ENCODE results near the gene TSPAN4.

TSPAN4 gene

GRCh38 chr11:863910-864827 is 21.5 kb downstream of the TSPAN4 start:
- no peaks in the 10 kb centered on the region for H3K4me1 ChIP-seq (ENCODE audit: insufficient read depth, low read length)
- TF ChIP-seq EZH2 (IDR thresholded peaks at IDR 0.05; ENCODE audit: borderline replicate concordance, low read depth, low read length, severe bottlenecking) = no peak
- TF ChIP-seq CTCF (IDR thresholded peaks at IDR 0.05; ENCODE audit: borderline replicate concordance, extremely low read depth, low read length, poor library complexity, severe bottlenecking) = no peak
- H3K4me2 ChIP-seq (ENCODE audit: insufficient read depth, low read length) = no peak overlapping the region
- H3K79me2 ChIP-seq (ENCODE audit: insufficient read depth, low read length) = no peaks in the 10 kb centered on the region
- no peaks in the 10 kb centered on the region for H3K9me3 ChIP-seq (ENCODE audit: insufficient read depth, low read length, severe bottlenecking)
- ATAC-seq (ENCODE audit: insufficient read depth, low read depth) (peak; percentile 2; the same call in 1 of the 3 replicates), DNase-seq (no peak)
- H3K27ac ChIP-seq (ENCODE audit: low read length) = no peak overlapping the region
- H3K36me3 ChIP-seq (ENCODE audit: insufficient read depth, low read length) = peaks cover 10% of the 10 kb centered on the region
- no peak overlapping the region for H3K9ac ChIP-seq (ENCODE audit: low read depth, low read length)
- H3K27me3 ChIP-seq (ENCODE audit: insufficient read depth, low read length, poor library complexity) = no peaks in the 10 kb centered on the region
- no peak overlapping the region for H3K4me3 ChIP-seq (ENCODE audit: low read depth in 1 of 2, low read length in 2 of 2)
- H2AFZ ChIP-seq (ENCODE audit: low read depth, low read length) = no peak overlapping the region
- H4K20me1 ChIP-seq (ENCODE audit: insufficient read depth, low read length) = peaks cover 19% of the 10 kb centered on the region; the same call in 1 of the 2 replicates

- Histone ChIP-seq H4K20me1 (ENCODE audit: insufficient read depth, low read length) (peaks cover 19% of the 10 kb centered on the region), H3K9ac (ENCODE audit: low read depth, low read length) (no peak overlapping the region), H3K36me3 (ENCODE audit: insufficient read depth, low read length) (peaks cover 17% of the 10 kb centered on the region), H2AFZ (ENCODE audit: low read depth, low read length) (no peak overlapping the region), H3K4me2 (ENCODE audit: insufficient read depth, low read length) (no peak overlapping the region), H3K4me3 (ENCODE audit: low read depth in 1 of 2, low read length in 2 of 2) (no peak overlapping the region), H3K27me3 (ENCODE audit: insufficient read depth, low read length, poor library complexity) (no peaks in the 10 kb centered on the region), H3K79me2 (ENCODE audit: insufficient read depth, low read length) (no peaks in the 10 kb centered on the region), H3K4me1 (ENCODE audit: insufficient read depth, low read length) (no peaks in the 10 kb centered on the region), H3K27ac (ENCODE audit: low read length) (no peak overlapping the region), H3K9me3 (ENCODE audit: insufficient read depth, low read length, severe bottlenecking) (no peaks in the 10 kb centered on the region)
- ATAC-seq (ENCODE audit: insufficient read depth, low read depth) (no peak), DNase-seq (no peak)
- TF ChIP-seq EZH2 (IDR thresholded peaks at IDR 0.05; ENCODE audit: borderline replicate concordance, low read depth, low read length, severe bottlenecking) = no peak
- TF ChIP-seq CTCF (IDR thresholded peaks at IDR 0.05; ENCODE audit: borderline replicate concordance, extremely low read depth, low read length, poor library complexity, severe bottlenecking) = no peak
These were observed 22.2 kb downstream of the TSPAN4 start for GRCh38 chr11:864898-865297.

DNA sequence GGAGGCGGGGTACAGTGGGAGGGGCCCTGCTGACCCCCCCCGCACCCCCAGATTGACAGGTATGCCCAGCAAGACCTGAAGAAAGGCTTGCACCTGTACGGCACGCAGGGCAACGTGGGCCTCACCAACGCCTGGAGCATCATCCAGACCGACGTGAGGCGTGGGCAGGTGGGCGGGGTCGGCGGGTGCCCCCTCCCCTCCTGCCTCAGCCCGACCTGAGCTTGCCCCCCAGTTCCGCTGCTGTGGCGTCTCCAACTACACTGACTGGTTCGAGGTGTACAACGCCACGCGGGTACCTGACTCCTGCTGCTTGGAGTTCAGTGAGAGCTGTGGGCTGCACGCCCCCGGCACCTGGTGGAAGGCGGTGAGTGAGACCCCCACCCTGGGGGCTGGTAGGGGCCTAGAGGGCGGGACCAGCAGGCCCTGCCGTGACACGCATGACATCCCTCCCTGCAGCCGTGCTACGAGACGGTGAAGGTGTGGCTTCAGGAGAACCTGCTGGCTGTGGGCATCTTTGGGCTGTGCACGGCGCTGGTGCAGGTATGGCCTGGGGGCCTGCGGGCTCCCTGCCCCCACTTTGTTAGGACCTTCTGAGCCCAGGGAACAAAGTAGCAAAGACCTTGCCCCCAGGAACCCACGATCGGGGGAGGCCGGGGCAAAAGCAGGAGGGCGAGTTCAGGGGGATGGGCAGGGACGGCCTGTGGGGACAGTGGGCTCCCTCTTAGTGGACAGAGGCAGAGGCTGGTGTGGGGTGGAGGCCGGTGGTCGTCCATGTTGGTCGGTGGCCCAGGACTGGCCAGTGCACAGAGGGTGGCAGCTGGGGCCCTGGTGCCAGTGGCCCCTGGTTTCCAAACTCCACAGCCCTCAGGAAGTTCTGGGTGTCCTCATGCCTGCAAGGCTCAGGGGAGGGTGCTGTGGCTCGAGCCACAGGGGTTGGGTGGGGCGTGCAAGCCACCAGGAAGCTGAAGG is 23.1 kb downstream of the TSPAN4 start:
- no peak overlapping the region for H3K4me2 ChIP-seq (ENCODE audit: insufficient read depth, low read length)
- DNase-seq (no peak), ATAC-seq (ENCODE audit: insufficient read depth, low read depth) (no peak)
- TF ChIP-seq CTCF (IDR thresholded peaks at IDR 0.05; ENCODE audit: borderline replicate concordance, extremely low read depth, low read length, poor library complexity, severe bottlenecking) (no peak), EZH2 (IDR thresholded peaks at IDR 0.05; ENCODE audit: borderline replicate concordance, low read depth, low read length, severe bottlenecking) (no peak)
- H3K79me2 ChIP-seq (ENCODE audit: insufficient read depth, low read length) = no peaks in the 10 kb centered on the region
- H2AFZ ChIP-seq (ENCODE audit: low read depth, low read length) = no peak overlapping the region
- no peaks in the 10 kb centered on the region for H3K4me1 ChIP-seq (ENCODE audit: insufficient read depth, low read length)
- H3K27me3 ChIP-seq (ENCODE audit: insufficient read depth, low read length, poor library complexity) = no peaks in the 10 kb centered on the region
- H3K9ac ChIP-seq (ENCODE audit: low read depth, low read length) = no peak overlapping the region
- no peak overlapping the region for H3K4me3 ChIP-seq (ENCODE audit: low read depth in 1 of 2, low read length in 2 of 2)
- H4K20me1 ChIP-seq (ENCODE audit: insufficient read depth, low read length) = peaks cover 19% of the 10 kb centered on the region
- no peak overlapping the region for H3K27ac ChIP-seq (ENCODE audit: low read length)
- H3K9me3 ChIP-seq (ENCODE audit: insufficient read depth, low read length, severe bottlenecking) = no peaks in the 10 kb centered on the region
- H3K36me3 ChIP-seq (ENCODE audit: insufficient read depth, low read length) = peaks cover 26% of the 10 kb centered on the region

Measured in DND-41 (cell line).